GM21717 (cell line): Measurements from ENCODE around the gene SNPH.
A peak's percentile ranks its signal among the peaks of the same experiment; 100 is the strongest.

Experiments used
- ATAC-seq: cut with Tn5 transposase; IDR thresholded peaks from one replicate; pipeline ENCODE4 v1.9.1; 2021; ENCODE audit warnings: mild to moderate bottlenecking, moderate library complexity; ENCODE audit not compliant: unreplicated experiment

SNPH gene

DNA sequence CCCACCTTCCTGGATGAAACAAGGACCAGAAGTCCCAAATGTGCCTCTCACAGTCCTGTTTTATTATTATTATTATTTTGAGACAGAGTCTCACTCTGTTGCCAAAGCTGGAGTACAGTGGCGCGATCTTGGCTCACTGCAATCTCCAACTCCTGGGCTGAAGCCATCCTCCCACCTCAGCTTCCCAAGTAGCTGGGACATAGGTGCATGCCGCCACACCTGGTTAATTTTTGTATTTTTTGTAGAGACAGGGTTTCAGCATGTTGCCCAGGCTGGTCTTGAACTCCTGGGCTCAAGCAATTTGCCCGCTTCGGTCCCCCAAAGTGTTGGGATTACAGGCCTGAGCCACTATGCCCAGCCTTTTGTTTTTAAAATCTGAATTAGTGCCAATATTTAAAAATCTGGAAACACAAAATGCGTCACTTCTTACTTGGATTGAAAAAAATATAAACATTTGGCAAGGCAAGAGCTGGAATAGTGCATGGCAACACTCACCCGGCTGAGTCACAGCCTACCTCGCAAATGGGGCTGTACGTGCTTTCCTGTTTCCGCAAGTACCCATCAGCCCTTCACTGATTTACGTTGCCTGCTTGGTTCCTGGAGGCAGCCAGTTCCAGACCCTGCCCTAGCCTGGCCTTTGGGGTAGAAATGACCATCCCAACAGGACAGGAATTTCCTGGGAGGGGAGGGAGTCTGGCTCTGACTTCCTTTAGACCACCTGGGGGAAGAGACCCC, 56.6 kb downstream of the SNPH start:
- ATAC-seq = no peak

DNA sequence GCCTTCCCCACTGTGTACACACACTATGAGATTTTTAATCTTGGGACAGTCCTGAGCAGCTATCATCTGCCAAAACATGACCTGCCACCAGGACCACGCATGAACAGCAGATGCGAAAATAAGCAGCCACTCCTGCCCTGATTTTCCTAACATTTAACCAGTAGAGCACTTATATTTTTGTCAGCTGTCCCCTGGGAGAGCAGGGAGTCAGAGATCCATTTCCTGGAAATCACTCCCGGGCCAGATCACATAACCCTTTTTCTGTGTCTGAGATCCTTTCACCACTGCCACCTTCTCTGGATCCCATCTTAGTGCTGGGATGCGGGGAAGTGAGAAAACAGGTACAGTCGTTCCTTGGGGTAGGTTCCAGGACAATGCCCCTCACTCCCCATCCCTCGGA, 57.2 kb downstream of the SNPH start:
- ATAC-seq = no peak

DNA sequence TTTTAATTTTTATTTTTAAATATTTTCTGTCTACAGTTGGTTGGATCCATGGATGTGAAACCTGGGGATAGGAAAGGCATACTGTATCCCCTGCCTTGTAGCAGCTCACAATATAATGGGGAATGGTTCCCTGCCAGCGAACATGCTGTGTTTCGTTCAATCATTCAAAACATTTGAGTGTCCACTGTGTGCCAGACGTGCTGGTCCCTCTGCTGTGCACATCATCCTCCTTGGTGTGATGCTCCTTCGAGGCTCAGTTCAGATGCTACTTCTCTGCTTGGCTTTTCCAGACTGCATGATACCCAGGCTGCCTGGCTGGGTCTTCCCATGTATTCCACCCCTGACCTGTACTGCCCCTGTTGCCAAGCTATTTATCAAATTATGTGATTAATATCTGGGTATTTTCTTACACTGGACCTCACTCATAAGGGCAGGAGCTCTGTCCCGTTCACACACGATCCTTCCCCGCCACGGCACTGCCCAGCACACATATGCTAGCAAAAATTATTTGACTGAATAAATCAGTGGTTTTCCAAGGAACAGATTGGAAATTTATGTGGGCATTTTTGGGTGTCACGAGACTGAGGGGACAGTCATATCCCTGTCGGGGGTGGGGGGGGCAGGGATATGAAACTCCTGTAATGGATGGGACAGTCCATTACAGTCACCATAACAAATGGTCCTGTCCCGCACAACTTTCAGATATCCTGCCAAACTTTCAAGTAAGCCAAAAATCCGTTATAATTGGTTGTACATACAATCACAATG, 57.9 kb downstream of the SNPH start:
- no peak for ATAC-seq

DNA sequence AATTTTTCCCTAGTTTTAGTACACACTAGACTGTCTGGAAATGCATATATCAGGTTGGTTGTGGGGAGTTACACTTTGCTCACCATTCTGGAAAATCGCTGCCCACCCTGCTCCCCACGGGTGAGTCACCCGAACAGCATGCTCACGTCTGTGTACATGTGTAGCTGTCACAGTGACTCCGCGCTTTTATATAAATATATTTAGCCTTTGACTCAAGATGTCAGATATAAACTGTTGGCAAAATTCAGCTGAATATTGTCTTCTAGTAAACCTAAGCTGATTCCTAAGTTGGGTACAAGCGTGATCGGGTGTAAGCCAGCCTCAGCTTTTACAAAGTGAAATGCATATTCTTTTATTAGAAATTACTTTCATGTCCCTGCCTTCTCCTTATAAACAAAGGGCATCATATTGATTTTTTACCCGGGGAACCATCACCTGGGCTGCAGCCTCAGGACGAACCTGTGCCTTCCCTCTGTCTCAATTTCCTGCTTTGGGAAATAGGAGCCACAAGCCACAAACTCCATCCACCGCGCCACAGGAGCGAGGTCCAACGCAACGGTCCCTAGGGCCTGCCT, 58.6 kb downstream of the SNPH start:
- no peak for ATAC-seq

GRCh38 chr20:1325173-1326030, 59.3 kb downstream of the SNPH start:
- peak; percentile 72 for ATAC-seq

GRCh38 chr20:1326031-1326930, 60.2 kb downstream of the SNPH start:
- no peak for ATAC-seq

GRCh38 chr20:1327241-1327653, 61.2 kb downstream of the SNPH start:
- ATAC-seq = no peak

DNA sequence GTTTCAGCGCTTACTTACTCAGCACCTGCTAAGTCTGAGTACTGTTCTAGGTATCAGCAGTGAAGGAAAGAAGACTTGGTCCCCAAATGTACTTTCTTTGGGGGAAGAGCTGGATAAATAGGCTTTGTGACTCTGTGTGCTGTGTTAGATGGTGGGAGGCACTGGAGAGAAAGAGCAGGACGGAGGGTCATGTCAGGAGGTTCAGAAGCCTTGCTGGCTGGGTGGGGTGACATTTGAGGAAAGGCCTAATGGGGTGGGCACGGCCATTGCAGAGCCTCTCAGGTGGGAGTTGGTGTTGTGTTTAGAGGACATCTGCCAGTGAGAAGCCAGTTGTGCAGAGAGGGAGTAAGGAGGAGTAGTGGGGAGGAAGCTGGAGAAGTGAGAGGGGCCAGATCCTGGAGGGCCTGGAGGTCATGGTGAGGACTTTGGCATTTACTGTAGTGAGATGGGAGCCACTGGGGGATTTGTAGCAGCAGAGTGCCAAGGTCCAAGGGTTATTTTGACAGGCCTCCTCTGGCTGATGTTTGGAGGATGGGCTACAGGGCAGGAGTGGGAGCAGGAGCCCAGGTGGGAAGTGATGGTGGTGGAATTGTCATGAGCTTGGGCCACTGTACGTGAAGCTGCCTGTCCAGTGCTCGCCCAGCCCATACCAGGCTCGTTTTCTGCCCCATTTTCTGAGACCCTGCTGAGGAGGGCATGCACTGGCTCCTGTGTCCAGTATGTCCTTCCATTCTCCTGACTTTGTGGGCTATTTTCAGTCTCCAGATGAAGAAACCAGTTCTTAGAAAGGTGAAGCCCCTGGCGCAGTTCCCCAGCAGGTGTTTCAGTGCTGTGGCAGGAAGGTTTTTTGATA, 62.0 kb downstream of the SNPH start:
- ATAC-seq = no peak

DNA sequence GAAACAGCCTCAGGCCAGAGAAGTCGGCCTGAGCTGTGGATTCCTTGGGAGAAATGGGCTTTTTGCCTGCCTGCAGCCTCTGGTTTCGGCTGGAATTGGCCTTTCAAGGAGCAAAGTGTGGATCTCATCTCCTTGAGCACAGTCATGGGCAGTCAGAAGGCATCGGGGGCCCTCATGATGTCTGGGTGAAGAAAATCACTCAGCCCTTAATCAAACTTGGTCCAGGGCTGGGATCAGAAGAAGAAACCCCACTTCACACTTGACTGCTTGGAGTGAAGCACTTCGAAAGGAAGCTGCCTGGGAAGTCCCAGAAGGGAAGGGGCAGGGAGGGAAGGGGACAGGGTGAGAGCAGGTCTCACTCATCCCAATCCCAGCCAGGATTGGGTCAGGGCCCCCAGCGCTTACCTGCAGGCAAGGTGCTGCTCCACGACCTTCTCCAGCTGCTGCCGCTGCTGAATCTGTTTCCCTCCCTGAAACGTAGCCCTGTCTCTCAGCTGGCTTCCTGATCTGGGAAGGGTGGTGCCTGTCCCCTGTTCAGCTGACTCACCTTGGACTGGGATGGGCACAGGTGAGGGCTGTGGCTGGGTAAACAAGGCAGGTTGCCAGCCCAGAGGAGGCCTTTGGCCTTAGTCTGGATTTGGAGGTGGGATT, 62.7 kb downstream of the SNPH start, which contains the start of gene SDCBP2:
Gene SDCBP2, minus strand, starts transcription at position 460 of the 651 bp plus-strand sequence. CDS start 8,723 bp downstream, outside the sequence.
- ATAC-seq = no peak

DNA sequence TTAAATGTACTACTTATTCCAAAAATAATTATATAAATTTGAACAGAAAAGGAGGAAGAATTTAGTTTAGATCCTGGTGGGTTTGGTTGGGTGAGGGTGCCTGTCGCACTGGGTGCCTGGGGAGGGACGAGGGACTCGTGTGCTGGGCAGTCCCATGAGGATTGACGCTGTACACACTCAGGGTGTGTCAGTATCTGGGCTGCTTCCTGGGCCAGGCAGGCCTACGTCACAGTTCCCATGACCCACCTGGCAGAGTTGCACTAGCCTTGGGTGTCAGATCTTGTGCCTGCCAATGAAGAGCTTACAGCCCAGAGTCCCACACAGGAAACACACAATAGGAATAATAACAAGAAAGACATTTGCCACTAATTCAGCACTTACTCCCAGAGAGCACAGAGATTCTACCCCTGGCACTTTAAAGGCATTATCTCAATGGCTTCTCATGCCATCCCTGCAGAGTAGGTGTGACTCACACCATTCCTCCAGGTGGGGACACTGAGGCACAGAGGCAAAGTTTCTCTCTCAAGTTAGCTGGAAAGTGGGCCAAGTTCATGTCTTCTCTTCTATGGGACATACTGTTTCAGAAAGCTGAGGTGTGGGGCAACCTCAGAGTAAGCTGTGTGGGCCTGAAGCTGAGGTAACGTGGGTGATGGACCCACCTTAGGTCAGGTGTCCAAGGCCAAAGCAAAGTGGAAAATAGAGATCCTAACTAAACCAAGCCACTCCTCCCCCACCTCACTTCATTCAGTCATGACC, 64.2 kb downstream of the SNPH start:
- ATAC-seq = no peak

- no peak for ATAC-seq
Observed at GRCh38 chr20:1331101-1331500, 65.0 kb downstream of the SNPH start.

GRCh38 chr20:1331801-1332453, 65.8 kb downstream of the SNPH start:
- no peak for ATAC-seq

DNA sequence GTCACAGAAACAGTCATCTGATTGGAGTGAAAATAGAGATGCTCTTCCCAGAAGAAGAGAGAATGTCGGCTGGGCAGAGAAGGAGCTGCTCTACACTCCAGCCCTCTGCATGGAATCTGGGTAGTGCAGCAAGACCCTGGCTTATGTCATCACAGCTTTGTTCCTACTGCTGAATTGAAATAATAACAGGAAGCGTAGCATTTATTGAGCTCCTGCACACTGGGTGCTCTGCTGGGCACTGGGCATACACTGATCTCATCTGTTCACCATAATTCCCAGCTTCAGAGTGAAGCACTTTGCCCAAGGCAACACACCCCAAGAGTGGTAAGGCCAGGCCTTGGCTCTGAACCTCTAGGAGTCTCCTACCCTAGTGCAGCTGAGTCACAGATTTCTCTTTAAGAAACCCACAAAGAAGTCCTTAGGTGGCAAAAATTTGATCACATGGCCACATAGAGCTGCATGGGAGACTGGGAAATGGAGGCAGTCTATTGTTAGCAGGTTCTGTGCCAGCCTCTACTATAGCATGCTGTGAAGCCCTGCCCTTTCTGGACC, 66.7 kb downstream of the SNPH start:
- ATAC-seq = no peak

GRCh38 chr20:1333462-1334369, 67.6 kb downstream of the SNPH start:
- ATAC-seq = no peak

DNA sequence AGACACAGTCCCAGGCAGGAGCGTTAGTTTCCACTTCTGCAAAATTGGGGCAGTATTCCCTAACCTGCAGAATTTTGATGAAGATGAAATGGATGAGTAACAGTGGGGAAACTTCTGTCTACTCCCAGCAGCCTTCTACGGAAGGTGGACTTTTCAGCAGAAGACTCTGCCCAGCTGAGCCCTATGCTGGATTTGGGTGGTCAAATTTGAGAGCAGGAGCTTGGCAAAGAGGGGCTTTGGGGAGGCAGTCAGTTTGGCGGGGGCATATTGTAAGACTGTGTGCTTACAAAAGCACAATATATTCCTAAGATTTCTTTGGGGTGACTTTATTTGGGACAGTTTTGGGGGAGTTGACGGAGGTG, 68.3 kb downstream of the SNPH start:
- ATAC-seq = no peak

DNA sequence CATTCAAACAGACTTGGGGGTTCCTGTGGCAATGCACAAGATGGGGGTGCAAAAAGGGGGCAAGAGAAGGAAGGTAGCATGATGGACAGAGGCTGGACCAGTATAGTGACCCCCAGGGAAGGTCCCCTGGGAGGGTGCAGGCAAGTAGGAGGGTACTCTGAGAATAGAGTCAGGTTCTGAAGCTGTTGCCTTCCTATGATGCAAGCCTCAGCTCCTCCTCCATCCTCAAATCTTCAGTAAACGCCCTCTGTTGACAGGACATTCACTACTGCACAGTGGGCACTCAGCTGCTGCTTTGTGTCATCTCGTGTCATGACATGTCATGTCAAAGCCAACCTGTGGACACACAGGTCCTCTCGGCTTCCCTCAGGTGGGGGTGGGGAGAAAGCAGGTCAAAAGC, 68.7 kb downstream of the SNPH start:
- no peak for ATAC-seq
